Measurements from ENCODE around the gene PRKACB. TPM values are rescaled to one million over a fixed set of nuclear protein-coding genes. Genes with fewer than 3 reads are reported as not detected.

PRKACB gene
- polyA plus RNA-seq, 1 donor (not counting 4 experiments of a cell fraction or from before 2014, with no cell fraction given), result 15.3 TPM

DNA sequence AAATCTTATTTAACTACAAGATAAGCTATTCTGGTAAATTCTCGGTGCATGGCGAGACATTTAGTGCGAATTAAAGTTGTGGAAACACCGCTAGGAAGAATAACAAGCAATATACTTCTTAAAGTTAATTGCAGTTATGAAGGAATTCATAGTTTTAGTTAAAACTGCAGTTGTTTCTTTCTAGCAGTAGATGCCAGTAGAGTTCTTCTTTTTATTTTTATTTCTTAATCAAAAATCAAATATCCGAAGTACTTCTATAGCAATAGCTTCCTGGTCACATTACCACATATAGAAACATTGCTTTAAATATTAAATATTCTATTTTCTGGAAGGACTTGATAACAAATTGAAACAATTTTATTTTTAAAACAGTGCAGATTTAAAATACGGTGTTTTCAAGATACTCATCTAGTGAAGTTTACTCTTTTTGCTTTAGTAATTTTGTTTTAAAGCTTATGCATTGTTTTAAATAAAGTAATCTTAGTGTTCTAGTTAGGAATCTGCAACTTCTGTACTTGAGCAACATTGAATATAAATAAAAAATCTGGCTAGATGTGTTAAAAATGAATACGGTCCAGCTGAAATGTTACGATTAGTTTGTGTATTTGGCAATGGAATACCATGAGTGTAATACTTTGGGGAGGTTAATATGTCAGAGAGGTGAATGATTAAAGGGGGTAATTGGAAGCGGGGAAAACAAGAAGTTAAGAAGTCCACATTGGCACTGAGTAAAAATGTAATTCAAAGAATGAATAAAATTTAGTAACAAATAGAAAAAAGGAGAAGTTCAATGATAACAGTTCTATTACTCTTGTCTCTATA lies 2.7 kb upstream of the PRKACB start:
- H3K27ac ChIP-seq (ENCODE audit: control insufficient read depth, insufficient read depth, low read length), result no peak overlapping the region
- no peaks in the 10 kb centered on the region for H3K36me3 ChIP-seq (ENCODE audit: control insufficient read depth in 2 of 2, extremely low read depth in 1 of 2, insufficient read depth in 2 of 2, low read length in 2 of 2)
- dilution Hi-C loops (cut with MboI; ENCODE audit: extremely low pct_ligation_motif_present, low sequenced_read_pairs), result no loop called here
- H2AFZ ChIP-seq (ENCODE audit: control insufficient read depth, low read length), result no peak overlapping the region
- H3K27me3 ChIP-seq (ENCODE audit: control insufficient read depth, extremely low read depth, insufficient read depth, low read length), result no peaks in the 10 kb centered on the region
- DNase-seq (ENCODE audit: low read depth, low spot score) (no peak), FAIRE-seq (no peak)
- no peak overlapping the region for H3K4me2 ChIP-seq (ENCODE audit: control insufficient read depth, extremely low read depth, insufficient read depth, low read depth, low read length)
- no peaks in the 10 kb centered on the region for H3K9me3 ChIP-seq (ENCODE audit: control insufficient read depth, low read depth, low read length)
- no peak overlapping the region for H3K4me3 ChIP-seq (ENCODE audit: control insufficient read depth in 2 of 3, extremely low read depth in 1 of 3, insufficient read depth in 2 of 3, low read depth in 1 of 3, low read length in 3 of 3)
- no peaks in the 10 kb centered on the region for H3K9me1 ChIP-seq (ENCODE audit: control insufficient read depth, extremely low read depth, insufficient read depth, low read length)
- H3K4me1 ChIP-seq (ENCODE audit: control insufficient read depth, extremely low read depth, insufficient read depth, low read length), result peaks cover 21% of the 10 kb centered on the region
- H3K79me2 ChIP-seq (ENCODE audit: control insufficient read depth, insufficient read depth, low read length), result no peaks in the 10 kb centered on the region
- TF ChIP-seq EZH2 (IDR thresholded peaks at IDR 0.05; ENCODE audit: low read length), result no peak
- TF ChIP-seq, protein P1, sequence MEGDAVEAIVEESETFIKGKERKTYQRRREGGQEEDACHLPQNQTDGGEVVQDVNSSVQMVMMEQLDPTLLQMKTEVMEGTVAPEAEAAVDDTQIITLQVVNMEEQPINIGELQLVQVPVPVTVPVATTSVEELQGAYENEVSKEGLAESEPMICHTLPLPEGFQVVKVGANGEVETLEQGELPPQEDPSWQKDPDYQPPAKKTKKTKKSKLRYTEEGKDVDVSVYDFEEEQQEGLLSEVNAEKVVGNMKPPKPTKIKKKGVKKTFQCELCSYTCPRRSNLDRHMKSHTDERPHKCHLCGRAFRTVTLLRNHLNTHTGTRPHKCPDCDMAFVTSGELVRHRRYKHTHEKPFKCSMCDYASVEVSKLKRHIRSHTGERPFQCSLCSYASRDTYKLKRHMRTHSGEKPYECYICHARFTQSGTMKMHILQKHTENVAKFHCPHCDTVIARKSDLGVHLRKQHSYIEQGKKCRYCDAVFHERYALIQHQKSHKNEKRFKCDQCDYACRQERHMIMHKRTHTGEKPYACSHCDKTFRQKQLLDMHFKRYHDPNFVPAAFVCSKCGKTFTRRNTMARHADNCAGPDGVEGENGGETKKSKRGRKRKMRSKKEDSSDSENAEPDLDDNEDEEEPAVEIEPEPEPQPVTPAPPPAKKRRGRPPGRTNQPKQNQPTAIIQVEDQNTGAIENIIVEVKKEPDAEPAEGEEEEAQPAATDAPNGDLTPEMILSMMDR (optimal IDR thresholded peaks at IDR 0.05 in 1 of 3, IDR thresholded peaks at IDR 0.05 in 1 of 3, conservative IDR thresholded peaks at IDR 0.05 in 1 of 3; ENCODE audit: extremely low read depth in 1 of 3, insufficient read depth in 2 of 3, low read length in 3 of 3), result no peak
- H4K20me1 ChIP-seq (ENCODE audit: control insufficient read depth, extremely low read depth, insufficient read depth, low read length), result no peaks in the 10 kb centered on the region
- H3K9ac ChIP-seq (ENCODE audit: control insufficient read depth, extremely low read depth, insufficient read depth, low read length), result no peak overlapping the region

DNA sequence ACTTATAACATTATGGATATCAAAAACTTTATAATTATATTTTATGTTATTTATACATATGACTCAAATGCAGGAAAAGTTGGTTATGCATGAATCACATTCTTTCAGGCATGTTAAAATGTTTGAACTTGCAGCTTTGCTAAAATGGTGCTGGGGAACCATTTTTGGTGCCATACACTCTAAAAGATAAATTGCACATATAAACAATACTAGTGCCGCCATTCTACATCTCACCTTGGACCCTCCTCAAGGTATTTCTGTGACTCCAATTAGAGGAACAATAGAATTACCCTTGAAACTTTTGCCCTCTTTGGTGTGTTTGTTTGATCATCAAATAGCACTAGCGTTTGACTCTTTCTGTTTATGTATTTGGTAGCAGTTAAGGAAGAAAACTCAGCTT lies 997 bp downstream of the PRKACB start:
- peak overlapping the region; percentile 63 for H3K4me2 ChIP-seq (ENCODE audit: control insufficient read depth, extremely low read depth, insufficient read depth, low read depth, low read length)
- no peaks in the 10 kb centered on the region for H3K36me3 ChIP-seq (ENCODE audit: control insufficient read depth in 2 of 2, extremely low read depth in 1 of 2, insufficient read depth in 2 of 2, low read length in 2 of 2)
- FAIRE-seq (peak; percentile 32), DNase-seq (ENCODE audit: low read depth, low spot score) (no peak)
- dilution Hi-C loops (cut with MboI; ENCODE audit: extremely low pct_ligation_motif_present, low sequenced_read_pairs), result no loop called here
- no peak overlapping the region for H3K9ac ChIP-seq (ENCODE audit: control insufficient read depth, extremely low read depth, insufficient read depth, low read length)
- H3K27me3 ChIP-seq (ENCODE audit: control insufficient read depth, extremely low read depth, insufficient read depth, low read length), result no peaks in the 10 kb centered on the region
- no peak for TF ChIP-seq EZH2 (IDR thresholded peaks at IDR 0.05; ENCODE audit: low read length)
- TF ChIP-seq, protein P1 (optimal IDR thresholded peaks at IDR 0.05 in 1 of 3, IDR thresholded peaks at IDR 0.05 in 1 of 3, conservative IDR thresholded peaks at IDR 0.05 in 1 of 3; ENCODE audit: extremely low read depth in 1 of 3, insufficient read depth in 2 of 3, low read length in 3 of 3), result no peak
- no peaks in the 10 kb centered on the region for H3K9me1 ChIP-seq (ENCODE audit: control insufficient read depth, extremely low read depth, insufficient read depth, low read length)
- H3K9me3 ChIP-seq (ENCODE audit: control insufficient read depth, low read depth, low read length), result no peaks in the 10 kb centered on the region
- peak overlapping the region in 1 of 3 experiments; percentile 49 for H3K4me3 ChIP-seq (ENCODE audit: control insufficient read depth in 2 of 3, extremely low read depth in 1 of 3, insufficient read depth in 2 of 3, low read depth in 1 of 3, low read length in 3 of 3)
- H4K20me1 ChIP-seq (ENCODE audit: control insufficient read depth, extremely low read depth, insufficient read depth, low read length), result no peaks in the 10 kb centered on the region
- H2AFZ ChIP-seq (ENCODE audit: control insufficient read depth, low read length), result peak overlapping the region; percentile 63
- H3K79me2 ChIP-seq (ENCODE audit: control insufficient read depth, insufficient read depth, low read length), result no peaks in the 10 kb centered on the region
- H3K4me1 ChIP-seq (ENCODE audit: control insufficient read depth, extremely low read depth, insufficient read depth, low read length), result peaks cover 24% of the 10 kb centered on the region
- no peak overlapping the region for H3K27ac ChIP-seq (ENCODE audit: control insufficient read depth, insufficient read depth, low read length)
